SK-N-SH (cell line): Measurements from ENCODE around the gene MORC2. TPM values are rescaled to one million over a fixed set of nuclear protein-coding genes. Genes with fewer than 3 reads are reported as not detected.

ENCODE experiments used
- CTCF ChIA-PET: fragments of 300-600, 350-600 bp; formaldehyde crosslinking; extraction: SDS; loops from one replicate; lab custom pipeline; 2021; lab: Yijun Ruan, JAX
- POLR2A ChIA-PET: fragments of 350-600 bp; sonication (Branson Sonifier 250); formaldehyde crosslinking; extraction: SDS; loops from one replicate; lab custom pipeline; 2020; ENCODE audit warnings: antibody characterized with exemption, inconsistent platforms; lab: Yijun Ruan, JAX
- DNase-seq: peaks from one replicate; pipeline ENCODE4 v3.0.0; 2012
- H2AFZ ChIP-seq: fragments of 200-600 bp; sonication (generic); 2 replicates; pipeline ENCODE4 v1.8.1; 2016; ENCODE audit warnings: antibody characterized with exemption, mild to moderate bottlenecking, low read depth
- H3F3A ChIP-seq: fragments of 200-600 bp; sonication (generic); replicated peaks from 2 replicates; pipeline ENCODE3; 2016; ENCODE audit warnings: antibody characterized with exemption, mild to moderate bottlenecking; ENCODE audit not compliant: insufficient read depth
- H3K27ac ChIP-seq, 2 experiments: fragments of 200-500 bp in 1 of 2; fragments of 200-600 bp in 1 of 2; sonication (Bioruptor generic) in 1 of 2; sonication (generic), shearing (Covaris generic) in 1 of 2; 2 replicates each; pipeline versions ENCODE4 v1.5.1 to v1.6.1; 2014 to 2016; ENCODE audit warnings: low read depth in 2 of 2, inconsistent platforms in 1 of 2, low read length in 1 of 2, mild to moderate bottlenecking in 1 of 2, mixed read lengths in 1 of 2
- H3K27me3 ChIP-seq: fragments of 200-600 bp; sonication (generic), shearing (Covaris generic); 2 replicates; pipeline ENCODE4 v1.6.1; 2016; ENCODE audit warnings: mixed run types; ENCODE audit not compliant: insufficient read depth
- H3K36me3 ChIP-seq, 2 experiments: fragments of 200-500 bp in 1 of 2; fragments of 200-600 bp in 1 of 2; sonication (Bioruptor generic) in 1 of 2; sonication (generic) in 1 of 2; replicated peaks in 1 of 2; 2 replicates each; pipeline versions ENCODE3 to v1.5.1; 2014 to 2016; ENCODE audit warnings: low read length in 1 of 2, mild to moderate bottlenecking in 1 of 2; ENCODE audit not compliant: insufficient read depth in 2 of 2, control insufficient read depth in 1 of 2
- H3K4me1 ChIP-seq, 2 experiments: fragments of 200-500 bp in 1 of 2; fragments of 200-600 bp in 1 of 2; sonication (Bioruptor generic) in 1 of 2; sonication (generic), shearing (Covaris generic) in 1 of 2; 2 replicates each; pipeline versions ENCODE4 v1.5.1 to v1.6.1; 2014 to 2016; ENCODE audit warnings: low read depth in 1 of 2, low read length in 1 of 2, mixed run types in 1 of 2; ENCODE audit not compliant: insufficient read depth in 2 of 2, control insufficient read depth in 1 of 2
- H3K4me2 ChIP-seq: fragments of 200-600 bp; sonication (generic), shearing (Covaris generic); 2 replicates; pipeline ENCODE4 v1.6.1; 2017; ENCODE audit warnings: mixed run types
- H3K4me3 ChIP-seq, 2 experiments: fragments of 200-500 bp in 1 of 2; fragments of 200-600 bp in 1 of 2; sonication (Bioruptor generic) in 1 of 2; sonication (generic), shearing (Covaris generic) in 1 of 2; 2 replicates each; pipeline versions ENCODE4 v1.5.1 to v1.8.1; 2014 to 2016; ENCODE audit warnings: low read depth in 2 of 2, inconsistent platforms in 1 of 2, low read length in 1 of 2, mild to moderate bottlenecking in 1 of 2, mixed read lengths in 1 of 2, moderate library complexity in 1 of 2
- H3K79me2 ChIP-seq: fragments of 200-600 bp; sonication (generic); 2 replicates; pipeline ENCODE4 v1.8.1; 2017; ENCODE audit warnings: mild to moderate bottlenecking; ENCODE audit not compliant: insufficient read depth
- H3K9ac ChIP-seq: fragments of 200-600 bp; sonication (generic); 2 replicates; pipeline ENCODE4 v1.6.1; 2017; ENCODE audit warnings: mixed run types
- H3K9me2 ChIP-seq: fragments of 200-600 bp; sonication (generic); 2 replicates; pipeline ENCODE4 v1.6.1; 2017; ENCODE audit warnings: mixed run types
- H3K9me3 ChIP-seq: fragments of 200-600 bp; sonication (generic); 2 replicates; pipeline ENCODE4 v1.6.1; 2017; ENCODE audit warnings: mixed run types, mild to moderate bottlenecking, moderate library complexity
- H4K20me1 ChIP-seq: fragments of 200-600 bp; sonication (generic); 2 replicates; pipeline ENCODE4 v1.6.1; 2017; ENCODE audit warnings: mild to moderate bottlenecking, mixed run types; ENCODE audit not compliant: insufficient read depth
- CHD2 ChIP-seq: fragments of 150-350 bp; IDR thresholded peaks from 2 replicates; pipeline ENCODE4 v1.6.1; 2018; ENCODE audit warnings: low read length; ENCODE audit not compliant: partially characterized antibody
- CTCF ChIP-seq: fragments of 200-600 bp; sonication (generic); IDR thresholded peaks from 2 replicates; pipeline ENCODE4 v1.6.1; 2017; ENCODE audit warnings: antibody characterized with exemption, mild to moderate bottlenecking, moderate library complexity
- ELF1 ChIP-seq: IDR thresholded peaks from 2 replicates; pipeline ENCODE4 v1.4.0; 2012
- EP300 ChIP-seq, 2 experiments: IDR thresholded peaks; 2 replicates each; pipeline versions ENCODE4 v1.4.0 to v1.6.1; 2012; ENCODE audit warnings: borderline replicate concordance in 1 of 2, low read depth in 1 of 2, low read length in 1 of 2
- EZH2phosphoT487 ChIP-seq: fragments of 200-600 bp; sonication (generic); IDR thresholded peaks from 2 replicates; pipeline ENCODE4 v1.6.1; 2017; ENCODE audit warnings: low read depth, mixed run types, mild to moderate bottlenecking, antibody characterized with exemption, moderate library complexity, borderline replicate concordance
- GATA2 ChIP-seq: sonication (generic); formaldehyde crosslinking; IDR thresholded peaks from 2 replicates; pipeline ENCODE4 v1.5.0; 2020; ENCODE audit warnings: mild to moderate bottlenecking, missing genetic modification reagents
- IRF3 ChIP-seq: fragments of 150-350 bp; IDR thresholded peaks from 2 replicates; pipeline ENCODE4 v1.6.1; 2016; ENCODE audit warnings: mild to moderate bottlenecking, low read depth, low read length
- JUND ChIP-seq: IDR thresholded peaks from 2 replicates; pipeline ENCODE4 v1.4.0; 2012
- MEF2A ChIP-seq: IDR thresholded peaks from 2 replicates; pipeline ENCODE4 v1.4.0; 2012; ENCODE audit warnings: low read depth, borderline replicate concordance
- NFIC ChIP-seq: IDR thresholded peaks from 2 replicates; pipeline ENCODE4 v1.4.0; 2012; ENCODE audit warnings: borderline replicate concordance
- PBX3 ChIP-seq: IDR thresholded peaks from 2 replicates; pipeline ENCODE4; 2012
- POLR2AphosphoS5 ChIP-seq: IDR thresholded peaks from 2 replicates; pipeline ENCODE4 v1.6.1; 2012; ENCODE audit warnings: low read depth, low read length
- RCOR1 ChIP-seq: fragments of 150-350 bp; IDR thresholded peaks from 2 replicates; pipeline ENCODE4 v1.6.1; 2017; ENCODE audit warnings: antibody characterized with exemption, low read length
- REST ChIP-seq: IDR thresholded peaks from 2 replicates; pipeline ENCODE4 v1.6.1; 2012; ENCODE audit warnings: mild to moderate bottlenecking, low read depth, low read length, moderate library complexity
- RXRA ChIP-seq: IDR thresholded peaks from 2 replicates; pipeline ENCODE4 v1.4.0; 2012; ENCODE audit warnings: low read depth, mild to moderate bottlenecking, borderline replicate concordance
- TAF1 ChIP-seq: IDR thresholded peaks from 2 replicates; pipeline ENCODE4 v1.6.1; 2012; ENCODE audit warnings: low read depth, mild to moderate bottlenecking, low read length, moderate library complexity, borderline replicate concordance
- USF2 ChIP-seq: fragments of 150-350 bp; IDR thresholded peaks from 2 replicates; pipeline ENCODE4 v1.6.1; 2017; ENCODE audit warnings: antibody characterized with exemption, low read length, low read depth, borderline replicate concordance
- WGBS: methylation state at CpG from one replicate; pipeline ENCODE4 v1.1.6; 2017; ENCODE audit warnings: low lambda C conversion rate; 5-methylcytosine and 5-hydroxymethylcytosine counted together
- polyA plus RNA-seq, 3 experiments: library from polyadenylated mRNA; depleted of rRNA; stranded (reverse); fragments of >200 nt; gene quantifications; 2 replicates each; pipeline ENCODE4 v1.2.3, GENCODE V29; 2012

Gene MORC2
- polyA plus RNA-seq, 1 of the 3 experiments (the other 2 are of a cell fraction) = 8.3 TPM

GRCh38 chr22:30990690-30991089, 22.1 kb upstream of the MORC2 start:
- POLR2A ChIA-PET = no interaction called here
- Histone ChIP-seq H3K27me3 (no peaks in the 10 kb centered on the region), H3K36me3 (no peaks in the 10 kb centered on the region), H3K27ac (no peak overlapping the region), H3F3A (no peaks in the 10 kb centered on the region), H3K4me2 (no peak overlapping the region), H3K9me2 (no peaks in the 10 kb centered on the region), H3K4me1 (no peaks in the 10 kb centered on the region), H3K9ac (no peak overlapping the region), H3K4me3 (no peak overlapping the region), H4K20me1 (no peaks in the 10 kb centered on the region), H3K79me2 (no peaks in the 10 kb centered on the region), H3K9me3 (no peaks in the 10 kb centered on the region), H2AFZ (no peak overlapping the region)
- CTCF ChIA-PET = no interaction called here
- 10% methylated on average over 1 of the region's 1 CpG for WGBS
- DNase-seq = no peak
- TF ChIP-seq USF2 (no peak), ELF1 (no peak), CHD2 (no peak), RCOR1 (no peak), RXRA (no peak), EZH2phosphoT487 (no peak), CTCF (no peak), IRF3 (no peak), NFIC (no peak), JUND (no peak), MEF2A (no peak), REST (no peak), TAF1 (no peak), EP300 (IDR thresholded peaks at IDR 0.05; ENCODE audit: borderline replicate concordance in 1 of 2, low read depth in 1 of 2, low read length in 1 of 2) (no peak), GATA2 (CRISPR knock-in tag) (no peak), POLR2AphosphoS5 (no peak), PBX3 (no peak)
